DOHH2 (cell line): ENCODE measurements around the gene CYTH1.

ENCODE experiments used
- H3F3A ChIP-seq: fragments of 200-600 bp; sonication (generic), shearing (Covaris generic); 2 replicates; pipeline ENCODE4 v1.6.0; 2016; ENCODE audit warnings: antibody characterized with exemption, mild to moderate bottlenecking; ENCODE audit not compliant: control insufficient read depth, insufficient read depth
- H3K27ac ChIP-seq: fragments of 200-600 bp; sonication (generic); 2 replicates; pipeline ENCODE4 v1.5.1; 2014; ENCODE audit warnings: low read depth, mild to moderate bottlenecking, low read length, moderate library complexity
- H3K27me3 ChIP-seq: fragments of 200-600 bp; sonication (generic); 2 replicates; pipeline ENCODE4 v1.6.1; 2014; ENCODE audit warnings: mild to moderate bottlenecking, low read length, mixed read lengths; ENCODE audit not compliant: control insufficient read depth
- H3K36me3 ChIP-seq: fragments of 200-600 bp; sonication (generic); 2 replicates; pipeline ENCODE4 v1.6.1; 2014; ENCODE audit warnings: mild to moderate bottlenecking, low read length, moderate library complexity, mixed read lengths; ENCODE audit not compliant: control insufficient read depth
- H3K4me1 ChIP-seq: fragments of 200-600 bp; sonication (generic); 2 replicates; pipeline ENCODE4 v1.6.1; 2014; ENCODE audit warnings: mild to moderate bottlenecking, low read length, mixed read lengths; ENCODE audit not compliant: control insufficient read depth
- H3K4me2 ChIP-seq: fragments of 200-600 bp; sonication (generic); 2 replicates; pipeline ENCODE4 v1.6.0; 2014; ENCODE audit warnings: mild to moderate bottlenecking, low read length, moderate library complexity
- H3K4me3 ChIP-seq: fragments of 200-600 bp; sonication (generic); 2 replicates; pipeline ENCODE4 v1.5.1; 2014; ENCODE audit warnings: mild to moderate bottlenecking, low read length, mixed read lengths
- H3K79me2 ChIP-seq: fragments of 200-600 bp; sonication (generic); 2 replicates; pipeline ENCODE4 v1.6.1; 2014; ENCODE audit warnings: mild to moderate bottlenecking, low read length, mixed read lengths; ENCODE audit not compliant: control insufficient read depth
- H3K9me2 ChIP-seq: fragments of 200-600 bp; sonication (generic); replicated peaks from 2 replicates; pipeline ENCODE4 v1.6.1; 2014; ENCODE audit warnings: mild to moderate bottlenecking, low read length, mixed read lengths; ENCODE audit not compliant: control insufficient read depth
- H3K9me3 ChIP-seq: fragments of 200-600 bp; sonication (generic); 2 replicates; pipeline ENCODE4 v1.6.1; 2014; ENCODE audit warnings: antibody characterized with exemption, low read length, mixed read lengths; ENCODE audit not compliant: control insufficient read depth, insufficient read depth
- H4K20me1 ChIP-seq: fragments of 200-600 bp; sonication (generic); 2 replicates; pipeline ENCODE4 v1.6.0; 2014; ENCODE audit warnings: low read depth, mild to moderate bottlenecking, antibody characterized with exemption, low read length, moderate library complexity; ENCODE audit not compliant: control insufficient read depth, insufficient read depth
- EZH2phosphoT487 ChIP-seq: fragments of 200-600 bp; sonication (generic); IDR thresholded peaks from 2 replicates; pipeline ENCODE4 v1.6.1; 2017; ENCODE audit warnings: borderline replicate concordance, mild to moderate bottlenecking, antibody characterized with exemption, low read length, moderate library complexity, mixed read lengths
- TF ChIP-seq, protein P1 (sequence below): fragments of 200-600 bp; sonication (generic); IDR thresholded peaks from one replicate; pipeline ENCODE4 v1.5.1; 2014; ENCODE audit warnings: antibody characterized with exemption, mild to moderate bottlenecking, low read depth, low read length; ENCODE audit not compliant: poor library complexity, severe bottlenecking

Gene CYTH1

DNA sequence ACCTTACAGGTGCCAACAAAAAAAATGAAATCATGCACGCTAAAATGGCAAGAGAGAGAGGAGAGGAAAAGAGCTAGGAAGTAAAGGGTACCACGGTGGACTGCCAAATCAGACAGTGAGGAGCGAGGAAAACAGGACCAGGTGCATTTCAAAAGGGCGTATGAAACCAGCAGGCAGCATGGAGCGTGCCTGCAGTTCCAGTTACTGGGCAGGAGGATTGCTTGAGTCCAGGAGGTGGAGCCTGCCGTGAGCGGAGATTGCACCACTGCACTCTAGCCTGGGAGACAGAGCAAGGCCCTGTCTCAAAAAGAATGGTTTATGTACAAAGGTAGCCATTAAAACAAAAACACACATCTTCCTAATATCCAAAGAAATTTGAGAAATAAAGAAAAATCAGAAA, 42.2 kb upstream of the CYTH1 start:
- Histone ChIP-seq H3K4me2 (no peak overlapping the region), H3K36me3 (peaks cover 92% of the 10 kb centered on the region), H3K4me1 (no peaks in the 10 kb centered on the region), H3F3A (no peaks in the 10 kb centered on the region), H3K27me3 (no peaks in the 10 kb centered on the region), H3K9me3 (no peaks in the 10 kb centered on the region), H3K4me3 (no peak overlapping the region), H4K20me1 (0 out of 2 replicates have a peak, but pooled peaks cover 7% of the 10 kb centered on the region), H3K9me2 (no peaks in the 10 kb centered on the region), H3K79me2 (peaks cover 46% of the 10 kb centered on the region), H3K27ac (no peak overlapping the region)
- TF ChIP-seq, protein P1, sequence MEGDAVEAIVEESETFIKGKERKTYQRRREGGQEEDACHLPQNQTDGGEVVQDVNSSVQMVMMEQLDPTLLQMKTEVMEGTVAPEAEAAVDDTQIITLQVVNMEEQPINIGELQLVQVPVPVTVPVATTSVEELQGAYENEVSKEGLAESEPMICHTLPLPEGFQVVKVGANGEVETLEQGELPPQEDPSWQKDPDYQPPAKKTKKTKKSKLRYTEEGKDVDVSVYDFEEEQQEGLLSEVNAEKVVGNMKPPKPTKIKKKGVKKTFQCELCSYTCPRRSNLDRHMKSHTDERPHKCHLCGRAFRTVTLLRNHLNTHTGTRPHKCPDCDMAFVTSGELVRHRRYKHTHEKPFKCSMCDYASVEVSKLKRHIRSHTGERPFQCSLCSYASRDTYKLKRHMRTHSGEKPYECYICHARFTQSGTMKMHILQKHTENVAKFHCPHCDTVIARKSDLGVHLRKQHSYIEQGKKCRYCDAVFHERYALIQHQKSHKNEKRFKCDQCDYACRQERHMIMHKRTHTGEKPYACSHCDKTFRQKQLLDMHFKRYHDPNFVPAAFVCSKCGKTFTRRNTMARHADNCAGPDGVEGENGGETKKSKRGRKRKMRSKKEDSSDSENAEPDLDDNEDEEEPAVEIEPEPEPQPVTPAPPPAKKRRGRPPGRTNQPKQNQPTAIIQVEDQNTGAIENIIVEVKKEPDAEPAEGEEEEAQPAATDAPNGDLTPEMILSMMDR, result no peak
- TF ChIP-seq EZH2phosphoT487, result no peak

DNA sequence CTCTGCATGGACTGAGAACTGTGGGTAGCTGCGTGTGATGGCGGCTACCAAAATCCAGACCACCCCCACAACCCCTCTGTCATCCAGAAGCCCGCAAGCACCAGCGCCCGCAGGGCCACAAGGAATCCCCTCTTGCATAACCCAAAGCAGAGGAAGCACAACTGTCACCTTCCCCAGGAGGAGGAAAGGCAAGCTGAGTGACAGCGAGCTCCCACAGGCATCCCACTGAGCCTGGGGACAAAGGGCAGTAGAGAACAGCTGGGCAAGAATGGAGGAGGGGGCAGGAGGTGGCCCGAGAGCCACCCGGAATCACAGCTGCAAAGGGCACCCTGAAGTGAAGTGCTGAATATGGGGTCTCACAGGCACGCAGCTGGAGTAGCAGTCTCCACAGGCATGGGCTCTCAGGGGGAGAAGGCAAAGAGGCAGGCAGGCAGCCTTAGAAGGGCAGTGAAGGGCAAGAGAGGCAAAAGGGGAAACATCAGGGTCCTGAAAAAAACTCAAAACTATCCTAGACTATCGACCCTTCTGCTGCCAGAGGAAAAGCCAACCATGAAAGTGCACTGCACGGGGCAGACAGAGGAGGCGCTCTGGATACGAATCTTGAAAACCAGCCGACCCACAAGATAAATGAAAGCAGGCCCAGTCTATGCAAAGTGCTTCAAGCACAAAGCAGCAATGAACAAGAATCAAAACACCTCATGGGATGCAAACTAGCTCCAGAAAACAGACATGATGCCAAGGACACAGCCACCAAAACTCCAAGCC, 41.4 kb upstream of the CYTH1 start:
- Histone ChIP-seq H3K9me3 (no peaks in the 10 kb centered on the region), H3K4me3 (no peak overlapping the region), H3K9me2 (no peaks in the 10 kb centered on the region), H3K4me1 (no peaks in the 10 kb centered on the region), H3K27ac (no peak overlapping the region), H3K4me2 (no peak overlapping the region), H3F3A (no peaks in the 10 kb centered on the region), H3K27me3 (no peaks in the 10 kb centered on the region), H3K36me3 (peaks cover 92% of the 10 kb centered on the region), H4K20me1 (0 out of 2 replicates have a peak, but pooled peaks cover 7% of the 10 kb centered on the region), H3K79me2 (peaks cover 40% of the 10 kb centered on the region)
- TF ChIP-seq, protein P1, result peak; percentile 47
- TF ChIP-seq EZH2phosphoT487, result no peak

DNA sequence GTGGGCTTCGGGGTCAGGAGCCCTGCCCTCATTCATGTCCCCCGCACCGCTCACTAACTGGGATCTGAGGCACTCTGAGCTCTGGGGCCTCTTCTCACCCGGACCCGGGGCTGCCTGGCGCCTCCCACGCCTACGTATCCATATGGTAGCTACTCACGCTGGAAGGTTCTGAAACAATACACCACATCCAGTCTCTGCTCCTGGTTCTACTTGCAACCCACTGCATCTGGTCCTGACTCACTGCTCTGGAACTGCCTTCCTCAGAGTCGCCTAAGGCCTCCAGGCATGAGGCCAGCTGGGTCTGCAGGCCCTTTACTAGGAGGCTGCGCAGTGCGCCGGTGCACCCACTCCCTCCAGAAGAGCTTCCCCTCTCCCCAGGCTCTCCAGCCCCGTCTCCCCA, 40.5 kb upstream of the CYTH1 start:
- TF ChIP-seq, protein P1, result no peak
- no peak for TF ChIP-seq EZH2phosphoT487
- Histone ChIP-seq H3K36me3 (peaks cover 92% of the 10 kb centered on the region), H3K4me3 (no peak overlapping the region), H4K20me1 (0 out of 2 replicates have a peak, but pooled peaks cover 7% of the 10 kb centered on the region), H3F3A (no peaks in the 10 kb centered on the region), H3K9me2 (no peaks in the 10 kb centered on the region), H3K27me3 (no peaks in the 10 kb centered on the region), H3K4me2 (no peak overlapping the region), H3K4me1 (no peaks in the 10 kb centered on the region), H3K79me2 (peaks cover 35% of the 10 kb centered on the region), H3K27ac (no peak overlapping the region), H3K9me3 (no peaks in the 10 kb centered on the region)
